ENCODE results near the gene MTHFD2L.

GRCh38 chr4:74338792-74339333, 180.9 kb downstream of the MTHFD2L start:
- TF ChIP-seq POLR2A (IDR thresholded peaks at IDR 0.05): no peak
- TF ChIP-seq CTCF (IDR thresholded peaks at IDR 0.05): no peak
